Liver (tissue), 9 donors: Measurements from ENCODE around the gene VWA2. TPM values are rescaled to one million over a fixed set of nuclear protein-coding genes. Genes with fewer than 3 reads are reported as not detected.

Experiments used
- DNase-seq: peaks from one replicate; pipeline ENCODE4 v3.0.0-alpha.2; 2017; ENCODE audit warnings: low spot score
- H3K27ac ChIP-seq, 2 donors: one replicate each; pipeline ENCODE4 v1.7.0; 2013; ENCODE audit warnings: inconsistent platforms in 2 of 2, low read length in 2 of 2, control low read depth in 1 of 2, low read depth in 1 of 2, mild to moderate bottlenecking in 1 of 2
- H3K27me3 ChIP-seq, 4 donors: one replicate each; pipeline versions ENCODE4 v1.6.1 to v1.7.0; 2013; ENCODE audit warnings: low read length in 3 of 4, inconsistent platforms in 1 of 4, mild to moderate bottlenecking in 1 of 4, moderate library complexity in 1 of 4; ENCODE audit not compliant: control insufficient read depth in 4 of 4, insufficient read depth in 4 of 4
- H3K36me3 ChIP-seq, 4 donors: one replicate each; pipeline versions ENCODE4 v1.6.1 to v1.7.0; 2013; ENCODE audit warnings: low read length in 3 of 4, mild to moderate bottlenecking in 3 of 4, low read depth in 1 of 4, moderate library complexity in 1 of 4; ENCODE audit not compliant: control insufficient read depth in 4 of 4, insufficient read depth in 3 of 4
- H3K4me1 ChIP-seq, 4 donors: one replicate each; pipeline versions ENCODE4 v1.6.1 to v1.7.0; 2013; ENCODE audit warnings: low read length in 3 of 4, mild to moderate bottlenecking in 3 of 4, moderate library complexity in 1 of 4; ENCODE audit not compliant: control insufficient read depth in 4 of 4, insufficient read depth in 4 of 4
- H3K4me3 ChIP-seq, 3 donors: one replicate each; pipeline versions ENCODE4 v1.6.1 to v1.7.0; 2013; ENCODE audit warnings: low read length in 3 of 3, control low read depth in 1 of 3, low read depth in 1 of 3, mild to moderate bottlenecking in 1 of 3
- H3K9ac ChIP-seq, 2 donors: one replicate each; pipeline ENCODE4 v1.7.0; 2013; ENCODE audit warnings: low read length in 2 of 2, mild to moderate bottlenecking in 2 of 2, moderate library complexity in 2 of 2, control low read depth in 1 of 2, low read depth in 1 of 2
- H3K9me3 ChIP-seq, 4 donors: one replicate each; pipeline versions ENCODE4 v1.6.1 to v1.7.0; 2013; ENCODE audit warnings: low read length in 3 of 4; ENCODE audit not compliant: control insufficient read depth in 4 of 4
- CTCF ChIP-seq: fragments of 150-350 bp; IDR thresholded peaks from 2 replicates; pipeline ENCODE4 v1.5.1; 2017; ENCODE audit warnings: improper control_type of control experiment, low read depth, low read length; ENCODE audit not compliant: missing input control
- EGR1 ChIP-seq, 2 donors: IDR thresholded peaks; 2 replicates each; pipeline ENCODE4 v1.6.1; 2016 to 2018; ENCODE audit warnings: antibody characterized with exemption in 2 of 2, low read depth in 2 of 2
- FOXA1 ChIP-seq: IDR thresholded peaks from 2 replicates; pipeline ENCODE4 v1.6.1; 2016; ENCODE audit warnings: antibody characterized with exemption
- GABPA ChIP-seq, 2 donors: IDR thresholded peaks in 1 of 2; conservative IDR thresholded peaks in 1 of 2; 2 replicates each; pipeline ENCODE4 v1.6.1; 2016; ENCODE audit warnings: antibody characterized with exemption in 2 of 2, mild to moderate bottlenecking in 1 of 2, moderate library complexity in 1 of 2
- HNF4G ChIP-seq: IDR thresholded peaks from 2 replicates; pipeline ENCODE4 v1.6.1; 2016; ENCODE audit warnings: antibody characterized with exemption
- MAX ChIP-seq: IDR thresholded peaks from 2 replicates; pipeline ENCODE4 v1.6.1; 2016; ENCODE audit warnings: antibody characterized with exemption
- RAD21 ChIP-seq, 2 donors: IDR thresholded peaks; 2 replicates each; pipeline ENCODE4 v1.6.1; 2016; ENCODE audit warnings: antibody characterized with exemption in 2 of 2, mild to moderate bottlenecking in 2 of 2
- RXRA ChIP-seq, 2 donors: IDR thresholded peaks; 2 replicates each; pipeline ENCODE4 v1.6.1; 2017 to 2018; ENCODE audit warnings: antibody characterized with exemption in 2 of 2, mild to moderate bottlenecking in 1 of 2
- SP1 ChIP-seq: IDR thresholded peaks from 2 replicates; pipeline ENCODE4 v1.6.1; 2018; ENCODE audit warnings: antibody characterized with exemption, mild to moderate bottlenecking
- WGBS: extraction: QIAGEN DNeasy Blood & Tissue Kit; methylation state at CpG from one replicate; pipeline ENCODE4 v1.1.7; 2013; 5-methylcytosine and 5-hydroxymethylcytosine counted together
- polyA plus RNA-seq, 2 donors: library from polyadenylated mRNA; stranded (reverse) in 1 of 2; unstranded in 1 of 2; fragments of 200-250 nt in 1 of 2; fragments of >200 nt in 1 of 2; fragmentation: Nextera tagmentation in 1 of 2; extraction: Ambion mirVana in 1 of 2; gene quantifications; one replicate each; pipeline versions ENCODE4 v1.2.1 to v1.2.3, GENCODE V29; 2013 to 2015
- total RNA-seq, 2 donors: library from RNA; depleted of rRNA; stranded (reverse); fragments of >200 nt; gene quantifications; one replicate each; pipeline ENCODE4 v1.2.3, GENCODE V29; 2014
- TF ChIP-seq, protein P1 (sequence below): IDR thresholded peaks from 2 replicates; pipeline ENCODE4 v1.6.1; 2016; ENCODE audit warnings: antibody characterized with exemption
- donor health status: healthy.
- donor health status: healthy.
- donor health status: healthy.
- donor health status: healthy.
- donor health status: healthy.

VWA2 gene
- total and polyA plus RNA-seq, 4 donors: 0.05 to 0.25 TPM; not detected in 2

DNA sequence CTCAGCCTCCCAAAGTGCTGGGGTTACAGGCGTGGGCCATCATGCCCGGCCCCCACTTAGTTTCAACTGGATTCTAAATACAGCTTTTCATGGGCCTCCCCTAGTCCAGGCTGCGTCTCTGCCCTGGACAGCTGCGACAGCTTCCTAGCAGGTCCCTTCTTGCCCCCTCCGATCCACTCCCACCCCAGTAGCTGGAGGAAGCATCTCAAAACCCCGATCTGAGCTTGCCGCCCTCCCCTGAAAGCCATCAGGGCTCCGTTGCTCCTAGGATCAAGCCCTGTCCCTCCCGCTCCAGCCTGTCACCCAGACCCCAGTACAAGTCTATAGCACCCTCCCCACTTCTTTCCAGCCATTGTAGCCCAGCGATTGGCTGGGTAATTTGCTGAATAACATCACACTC lies 64.5 kb downstream of the VWA2 start (continued):
- TF ChIP-seq CTCF: no peak
- TF ChIP-seq RAD21 (IDR thresholded peaks at IDR 0.05): no peak
- TF ChIP-seq EGR1 (IDR thresholded peaks at IDR 0.05; ENCODE audit: low read depth in 2 of 2): no peak
- no peak for TF ChIP-seq RXRA (IDR thresholded peaks at IDR 0.05)
- no peak for TF ChIP-seq FOXA1
- TF ChIP-seq, protein P1, sequence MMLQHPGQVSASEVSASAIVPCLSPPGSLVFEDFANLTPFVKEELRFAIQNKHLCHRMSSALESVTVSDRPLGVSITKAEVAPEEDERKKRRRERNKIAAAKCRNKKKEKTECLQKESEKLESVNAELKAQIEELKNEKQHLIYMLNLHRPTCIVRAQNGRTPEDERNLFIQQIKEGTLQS: no peak
- TF ChIP-seq MAX: no peak

GRCh38 chr10:114304017-114304570 lies 65.0 kb downstream of the VWA2 start:
- Histone ChIP-seq H3K36me3 (no peaks in the 10 kb centered on the region), H3K27me3 (no peaks in the 10 kb centered on the region), H3K4me1 (peaks cover 2 to 8% (median 7%) of the 10 kb centered on the region in 4 donors), H3K27ac (no peak overlapping the region), H3K9me3 (no peaks in the 10 kb centered on the region), H3K9ac (no peak overlapping the region), H3K4me3 (peak overlapping the region in 2 of 3 donors; percentile 20 to 22)
- TF ChIP-seq SP1 (peak; percentile 20), RAD21 (IDR thresholded peaks at IDR 0.05) (peak; percentile 86 to 92), RXRA (IDR thresholded peaks at IDR 0.05) (no peak), HNF4G (no peak), CTCF (peak; percentile 81)
- DNase-seq: peak; percentile 71
- WGBS: 9% methylated on average over 14 of the region's 14 CpGs

DNA sequence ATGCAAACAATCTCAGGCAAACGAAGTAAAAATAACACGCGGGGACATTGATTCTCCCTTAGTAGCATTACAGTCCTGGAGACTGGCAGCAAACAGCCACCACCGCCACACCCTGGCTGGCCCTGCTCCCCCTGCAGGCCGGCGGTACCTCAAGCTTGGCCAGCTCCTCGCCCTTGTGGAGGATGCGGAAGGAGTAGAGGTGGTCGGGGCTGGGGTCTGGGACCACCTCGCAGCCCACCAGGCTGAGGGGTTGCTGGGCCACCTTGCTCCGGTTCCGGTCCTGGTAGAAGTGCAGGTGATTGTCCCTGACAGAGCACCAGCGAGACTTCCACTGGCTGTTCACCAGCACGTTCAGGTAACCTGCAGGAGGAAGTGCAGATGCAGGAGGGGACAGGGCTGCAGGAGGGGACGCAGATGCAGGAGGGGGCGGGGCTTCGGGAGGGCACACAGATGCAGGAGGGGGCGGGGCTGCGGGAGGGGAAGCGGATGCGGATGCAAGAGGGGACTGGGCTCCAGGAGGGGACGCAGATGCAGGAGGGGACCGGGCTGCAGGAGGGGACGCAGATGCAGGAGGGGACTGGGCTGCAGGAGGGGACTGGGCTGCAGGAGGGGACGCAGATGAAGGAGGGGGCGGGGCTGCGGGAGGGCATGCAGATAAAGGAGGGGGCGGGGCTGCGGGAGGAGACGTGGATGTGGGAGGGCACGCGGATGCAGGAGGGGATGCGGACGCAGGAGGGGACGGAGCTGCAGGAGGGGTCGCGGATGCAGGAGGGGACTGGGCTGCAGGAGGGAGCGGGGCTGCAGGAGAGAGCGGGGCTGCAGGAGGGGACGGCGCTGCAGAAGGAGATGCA lies 65.7 kb downstream of the VWA2 start:
- no peaks in the 10 kb centered on the region for H3K27me3 ChIP-seq
- no peak for TF ChIP-seq GABPA (IDR thresholded peaks at IDR 0.05 in 1 of 2, conservative IDR thresholded peaks at IDR 0.05 in 1 of 2)
- peak; percentile 26 for TF ChIP-seq CTCF
- no peaks in the 10 kb centered on the region for H3K9me3 ChIP-seq
- H3K4me1 ChIP-seq: peaks cover 2 to 8% (median 7%) of the 10 kb centered on the region in 4 donors
- peak overlapping the region in 1 of 3 donors; percentile 22 for H3K4me3 ChIP-seq
- no peak overlapping the region for H3K9ac ChIP-seq
- no peaks in the 10 kb centered on the region for H3K36me3 ChIP-seq
- WGBS: 10% methylated on average over 41 of the region's 41 CpGs
- DNase-seq: no peak
- H3K27ac ChIP-seq: no peak overlapping the region
